ENCODE measurements around the gene UNC13B.
"Not testable (repeated sequence)": the region's sequence is repeated elsewhere in the genome, so short reads cannot be mapped to it uniquely, and the experiment has no call there.

Gene UNC13B

DNA sequence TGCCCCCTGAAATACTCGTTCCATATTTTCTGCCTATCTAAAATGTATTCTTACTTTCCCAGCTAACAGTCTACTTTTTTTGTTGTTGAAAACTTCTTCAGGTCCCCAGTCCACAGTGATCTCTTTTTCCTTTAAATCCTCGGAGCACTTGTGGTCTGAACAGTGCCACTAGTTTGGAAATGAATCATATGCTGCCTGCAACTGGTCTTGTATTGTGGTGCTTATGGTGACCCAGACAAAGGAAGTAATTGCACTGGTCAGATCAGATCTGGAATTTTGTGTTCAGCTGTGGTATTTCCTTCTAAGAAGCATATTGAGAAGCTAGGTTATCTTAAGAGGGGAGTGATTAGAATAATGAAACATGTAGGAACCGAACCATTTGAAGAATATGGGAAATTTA, 2.9 kb downstream of the UNC13B start:
- DNase-seq: no peak

DNA sequence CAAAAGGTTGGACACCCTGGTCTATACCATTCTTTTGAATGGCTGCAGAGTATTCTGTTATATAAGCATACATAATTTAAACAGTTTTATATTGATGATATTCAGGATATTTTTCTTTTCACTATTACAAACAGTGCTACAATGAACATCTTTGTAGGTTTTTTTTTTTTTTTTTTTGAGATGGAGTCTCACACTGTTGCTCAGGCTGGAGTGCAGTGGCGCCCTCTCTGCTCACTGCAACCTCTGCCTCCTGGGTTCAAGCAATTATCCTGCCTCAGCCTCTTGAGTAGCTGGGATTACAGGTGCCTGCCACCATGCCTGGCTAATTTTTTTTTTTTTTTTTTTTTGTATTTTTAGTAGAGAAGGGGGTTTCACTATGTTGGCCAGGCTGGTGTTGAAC, 5.6 kb downstream of the UNC13B start:
- not testable (repeated sequence) for DNase-seq

DNA sequence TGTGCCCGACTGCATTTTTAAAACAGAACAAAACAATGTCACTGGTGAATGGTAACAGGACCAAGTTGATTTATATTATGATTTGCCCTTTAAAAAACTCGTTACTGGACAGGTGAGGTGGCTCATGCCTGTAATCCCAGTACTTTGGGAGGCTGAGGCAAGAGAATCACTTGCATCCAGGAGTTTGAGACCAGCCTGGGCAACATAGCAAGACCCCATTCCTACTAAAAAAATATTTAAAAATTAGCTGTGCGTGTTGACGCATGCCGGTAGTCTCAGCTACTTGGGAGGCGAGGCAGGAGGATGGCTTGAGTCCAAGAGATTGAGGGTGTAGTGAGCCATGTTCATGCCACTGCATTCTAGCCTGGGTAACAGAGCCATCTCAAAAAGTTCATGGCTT, 7.2 kb downstream of the UNC13B start:
- DNase-seq: no peak

DNA sequence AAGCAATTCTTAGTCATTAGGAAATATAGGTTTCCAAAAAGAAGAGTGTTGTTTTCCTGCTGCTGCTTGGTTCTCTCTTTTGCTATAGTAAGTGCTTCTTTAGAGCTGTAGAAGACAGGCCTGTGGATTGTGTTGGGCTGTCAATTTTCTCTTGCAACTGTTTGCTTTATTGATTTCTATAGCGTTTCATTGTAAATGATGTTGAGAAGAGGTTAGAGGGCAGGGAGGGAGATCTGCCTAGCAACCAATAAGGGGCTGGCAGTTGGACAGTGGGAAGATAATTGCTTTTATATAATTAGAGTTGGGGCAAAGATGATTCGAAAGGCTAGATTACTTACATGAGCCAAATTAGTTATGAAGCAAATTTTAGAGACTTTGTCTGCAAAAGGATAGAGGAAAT, 11.1 kb downstream of the UNC13B start:
- DNase-seq: no peak

DNA sequence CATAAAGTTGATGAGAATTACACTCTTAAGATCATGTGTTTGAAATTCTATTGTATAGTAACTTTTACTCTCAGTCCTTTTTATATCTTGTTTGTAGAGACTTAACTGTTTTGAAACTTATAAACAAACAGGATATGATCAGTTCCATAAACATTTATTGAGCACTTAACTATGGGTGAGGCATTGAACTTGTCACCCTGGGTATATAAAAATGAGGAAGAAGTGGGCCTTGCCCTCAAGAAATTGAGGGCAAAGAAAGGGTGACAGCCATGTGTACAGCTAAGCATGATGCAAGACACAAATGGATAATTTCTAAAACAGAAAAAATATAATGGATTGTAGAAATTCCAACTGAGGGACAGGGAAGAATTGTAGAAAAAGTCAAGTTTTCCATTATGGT, 15.7 kb downstream of the UNC13B start:
- no peak for DNase-seq

DNA sequence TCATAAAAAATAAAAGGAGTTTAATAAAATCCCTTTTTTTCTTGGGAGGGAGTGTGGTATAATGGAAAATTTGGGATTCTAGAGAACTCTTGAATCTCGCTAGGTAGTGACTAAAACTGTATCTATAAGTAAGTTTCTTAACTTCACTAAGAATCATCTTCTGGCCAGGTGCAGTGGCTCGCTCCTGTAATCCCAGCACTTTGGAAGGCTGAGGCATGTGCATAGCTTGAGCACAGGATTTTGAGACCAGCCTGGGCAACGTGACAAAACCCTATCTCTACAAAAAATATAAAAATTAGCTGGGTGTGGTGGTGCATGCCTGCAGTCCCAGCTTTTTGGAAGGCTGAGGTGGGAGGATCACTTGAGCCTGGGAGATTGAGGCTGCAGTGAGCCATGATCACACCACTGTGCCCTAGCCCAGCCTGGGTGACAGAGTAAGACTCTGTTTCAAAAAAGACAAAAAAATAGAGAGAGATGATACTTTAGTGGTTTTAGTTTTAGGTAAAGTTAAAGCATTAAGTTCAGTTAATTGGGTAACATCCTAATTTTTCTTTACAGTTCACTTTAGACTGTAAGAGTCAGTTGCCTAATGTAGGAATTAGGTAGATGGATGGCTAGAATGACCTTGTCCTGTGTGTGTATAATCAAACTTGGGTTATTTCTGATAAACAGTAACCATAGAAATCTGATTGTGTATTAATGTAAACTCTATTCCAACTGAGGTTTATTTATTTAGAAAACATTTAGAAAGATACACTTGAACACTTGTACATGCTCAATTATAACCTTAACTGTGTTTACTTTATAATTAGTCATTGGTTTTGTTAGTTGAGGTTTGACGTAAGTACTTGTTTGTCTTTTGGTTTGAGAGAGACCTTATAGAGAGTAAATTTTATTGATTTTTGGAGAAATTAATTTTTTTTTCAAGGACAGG, 17.8 kb downstream of the UNC13B start:
- no peak for DNase-seq

DNA sequence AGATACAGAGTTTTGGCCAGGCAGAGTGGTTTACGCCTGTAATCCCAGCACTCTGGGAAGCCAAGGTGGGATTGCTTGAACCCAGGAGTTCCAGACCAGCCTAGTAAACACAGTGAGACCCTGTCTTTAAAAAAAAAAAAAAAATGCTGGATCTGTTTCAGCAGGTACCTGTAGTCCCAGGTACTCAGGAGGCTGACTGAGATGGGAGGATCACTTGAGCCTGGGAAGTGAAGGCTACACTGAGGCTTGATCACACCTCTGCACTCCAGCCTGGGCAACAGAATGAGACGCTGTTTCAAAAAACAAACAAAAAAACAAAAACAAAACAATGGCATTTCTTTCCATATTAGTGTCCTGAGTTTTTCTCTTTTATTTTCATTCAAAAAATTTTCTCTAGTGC, 19.0 kb downstream of the UNC13B start:
- no peak for DNase-seq

DNA sequence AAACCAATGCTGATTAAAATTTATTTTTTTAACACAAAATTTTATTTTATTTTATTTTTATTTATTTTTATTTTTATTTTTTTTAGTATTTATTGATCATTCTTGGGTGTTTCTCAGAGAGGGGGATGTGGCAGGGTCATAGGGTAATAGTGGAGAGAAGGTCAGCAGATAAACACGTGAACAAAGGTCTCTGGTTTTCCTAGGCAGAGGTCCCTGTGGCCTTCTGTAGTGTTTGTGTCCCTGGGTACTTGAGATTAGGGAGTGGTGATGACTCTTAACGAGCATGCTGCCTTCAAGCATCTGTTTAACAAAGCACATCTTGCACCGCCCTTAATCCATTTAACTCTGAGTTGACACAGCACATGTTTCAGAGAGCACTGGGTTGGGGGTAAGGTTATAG, 20.6 kb downstream of the UNC13B start:
- not testable (repeated sequence) for DNase-seq

DNA sequence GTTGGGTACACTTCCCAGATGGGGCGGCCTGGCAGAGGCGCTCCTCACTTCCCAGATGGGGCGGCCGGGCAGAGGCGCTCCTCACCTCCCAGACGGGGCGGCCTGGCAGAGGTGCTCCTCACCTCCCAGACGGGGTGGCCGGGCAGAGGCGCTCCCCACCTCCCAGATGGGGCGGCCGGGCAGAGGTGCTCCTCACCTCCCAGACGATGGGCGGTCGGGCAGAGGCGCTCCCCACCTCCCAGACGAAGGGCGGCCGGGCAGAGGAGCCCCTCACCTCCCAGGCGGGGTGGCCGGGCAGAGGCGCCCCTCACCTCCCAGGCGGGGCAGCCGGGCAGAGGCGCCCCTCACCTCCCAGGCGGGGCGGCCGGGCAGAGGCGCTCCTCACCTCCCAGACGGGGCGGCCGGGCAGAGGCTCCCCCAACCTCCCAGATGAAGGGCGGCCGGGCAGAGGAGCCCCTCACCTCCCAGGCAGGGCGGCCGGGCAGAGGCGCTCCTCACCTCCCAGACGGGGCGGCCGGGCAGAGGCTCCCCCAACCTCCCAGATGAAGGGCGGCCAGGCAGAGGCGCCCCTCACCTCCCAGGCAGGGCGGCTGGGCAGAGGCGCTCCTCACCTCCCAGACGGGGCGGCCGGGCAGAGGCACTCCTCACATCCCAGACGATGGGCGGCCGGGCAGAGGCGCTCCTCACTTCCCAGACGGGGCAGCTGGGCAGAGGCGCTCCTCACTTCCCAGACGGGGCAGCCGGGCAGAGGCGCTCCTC, 21.4 kb downstream of the UNC13B start:
- not testable (repeated sequence) for DNase-seq

DNA sequence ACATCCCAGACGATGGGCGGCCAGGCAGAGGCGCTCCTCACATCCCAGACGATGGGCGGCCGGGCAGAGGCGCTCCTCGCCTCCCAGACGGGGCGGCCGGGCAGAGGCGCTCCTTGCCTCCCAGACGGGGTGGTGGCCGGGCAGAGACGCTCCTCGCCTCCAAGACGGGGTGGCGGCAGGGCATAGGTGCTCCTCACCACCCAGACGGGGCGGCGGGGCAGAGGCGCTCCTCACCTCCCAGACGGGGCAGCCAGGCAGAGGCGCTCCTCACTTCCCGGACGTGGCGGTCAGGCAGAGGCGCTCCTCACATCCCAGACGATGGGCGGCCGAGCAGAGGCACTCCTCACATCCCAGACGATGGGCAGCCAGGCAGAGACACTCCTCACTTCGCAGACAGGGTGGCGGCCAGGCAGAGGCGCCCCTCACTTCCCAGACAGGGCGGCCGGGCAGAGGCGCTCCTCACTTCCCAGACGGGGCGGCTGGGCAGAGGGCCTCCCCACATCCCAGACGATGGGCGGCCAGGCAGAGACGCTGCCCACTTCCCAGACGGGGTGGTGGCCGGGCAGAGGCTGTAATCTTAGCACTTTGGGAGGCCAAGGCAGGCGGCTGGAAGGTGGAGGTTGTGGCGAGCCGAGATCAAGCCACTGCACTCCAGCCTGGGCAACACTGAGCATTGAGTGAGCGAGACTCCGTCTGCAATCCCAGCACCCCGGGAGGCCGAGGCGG, 22.1 kb downstream of the UNC13B start:
- DNase-seq: not testable (repeated sequence)

DNA sequence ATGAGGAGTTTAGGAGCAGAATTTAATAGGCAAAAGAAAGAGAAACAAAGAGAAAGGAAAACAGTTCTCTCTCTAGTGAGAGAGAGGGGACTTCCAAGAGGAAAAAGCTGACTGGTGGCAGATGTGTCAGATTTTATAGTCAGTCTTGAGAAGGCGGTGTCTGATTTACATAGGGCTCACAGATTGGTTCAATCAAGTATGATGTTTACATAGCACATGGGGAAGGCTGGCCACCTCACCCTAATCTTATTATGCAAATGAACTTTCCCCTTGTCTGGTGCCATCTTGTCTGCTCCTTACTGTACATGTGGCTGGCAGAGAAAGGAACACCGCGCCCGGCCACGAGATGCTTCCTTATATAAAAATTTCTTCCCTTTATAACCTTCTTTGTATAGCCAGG, 24.7 kb downstream of the UNC13B start:
- DNase-seq: no peak

DNA sequence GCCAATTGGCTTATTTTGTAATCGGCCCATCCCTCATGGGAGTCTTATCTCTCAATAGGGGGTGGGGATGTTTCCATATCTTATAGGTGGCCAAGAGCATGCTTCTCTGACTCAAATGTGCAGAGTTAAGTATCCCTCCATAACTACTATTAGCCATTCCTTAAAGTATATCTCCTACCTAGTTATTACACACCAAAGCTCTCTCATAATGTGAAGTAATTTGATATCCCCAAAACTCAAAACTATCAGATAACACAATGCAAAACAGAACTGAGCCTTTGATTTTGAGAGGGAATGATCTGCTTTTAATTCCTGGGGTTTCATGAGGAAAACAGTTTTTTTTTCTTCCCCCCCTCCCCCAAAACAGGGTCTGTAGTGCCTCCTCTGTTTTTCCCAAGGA, 28.4 kb downstream of the UNC13B start:
- no peak for DNase-seq

DNA sequence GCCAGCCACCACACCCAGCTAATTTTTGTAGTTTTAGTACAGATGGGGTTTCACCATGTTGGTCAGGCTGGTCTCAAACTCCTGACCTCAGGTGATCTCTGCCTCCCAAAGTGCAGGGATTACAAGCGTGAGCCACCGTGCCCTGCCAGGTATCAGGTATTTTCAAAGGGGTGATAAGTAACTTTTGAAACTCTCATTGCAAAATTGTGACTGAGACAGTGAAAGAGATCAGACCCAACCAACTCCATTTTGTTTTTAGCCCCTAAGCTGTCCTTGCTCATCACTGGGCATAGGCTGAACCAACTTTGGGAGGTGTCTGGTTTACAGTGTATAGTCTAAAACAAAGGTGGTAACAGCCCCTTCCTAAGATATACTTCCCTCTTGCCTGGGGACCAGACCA, 29.3 kb downstream of the UNC13B start:
- DNase-seq: no peak

DNA sequence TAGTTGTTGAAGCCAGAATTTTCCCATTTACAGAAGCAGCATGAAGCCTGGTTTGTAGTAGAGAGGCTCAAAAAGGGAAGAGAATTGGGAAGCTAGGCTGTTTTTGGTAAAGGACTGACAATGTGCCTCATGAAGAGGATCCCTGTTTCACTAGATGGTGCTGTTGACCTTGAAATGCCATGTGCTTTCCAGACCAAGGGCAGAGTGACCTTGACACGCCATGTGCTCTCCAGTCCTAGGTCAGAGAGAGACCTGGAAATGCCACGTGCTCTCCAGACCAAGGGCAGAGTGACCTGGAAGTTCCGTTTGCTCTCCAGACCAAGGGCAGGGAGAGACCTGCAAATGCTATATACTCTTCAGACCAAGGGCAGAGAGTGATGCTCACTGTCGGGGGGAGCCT, 32.0 kb downstream of the UNC13B start:
- no peak for DNase-seq

DNA sequence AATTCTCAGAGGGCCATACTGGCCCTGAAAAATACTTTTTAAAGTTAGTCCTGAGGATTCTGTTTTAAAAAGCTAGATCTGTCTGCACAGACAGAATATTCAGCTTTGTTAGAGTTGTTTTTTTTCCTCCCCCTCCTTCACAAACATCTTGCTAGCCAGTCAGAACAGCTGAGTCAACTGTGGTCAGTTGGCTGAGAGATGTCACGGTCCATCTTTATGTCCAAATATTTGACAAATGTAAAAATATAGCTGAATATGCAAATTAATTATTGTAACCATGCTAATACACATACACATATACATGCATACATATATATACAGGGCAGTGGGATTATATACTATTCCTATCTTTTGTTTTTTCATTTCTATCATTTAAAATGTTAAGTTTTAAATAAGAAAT, 33.9 kb downstream of the UNC13B start:
- no peak for DNase-seq

DNA sequence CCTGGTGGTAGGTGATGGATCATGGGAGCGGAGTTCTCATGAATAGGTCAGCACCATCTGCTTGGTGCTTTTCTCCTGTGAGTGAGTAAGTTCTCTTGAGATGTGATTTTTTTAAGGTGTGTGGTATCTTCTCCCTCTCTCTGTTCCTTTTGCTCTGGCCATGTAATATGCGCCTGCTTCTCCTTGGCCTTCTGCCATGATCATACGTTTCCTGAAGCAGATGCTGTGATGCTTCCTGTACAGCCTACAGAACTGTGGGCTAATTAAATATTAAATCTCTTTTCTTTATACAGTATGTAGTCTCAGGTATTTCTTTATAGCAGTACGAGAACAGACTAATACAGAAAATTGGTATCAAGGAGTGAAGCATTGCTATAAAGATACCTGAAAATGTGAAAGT, 36.4 kb downstream of the UNC13B start:
- DNase-seq: no peak

DNA sequence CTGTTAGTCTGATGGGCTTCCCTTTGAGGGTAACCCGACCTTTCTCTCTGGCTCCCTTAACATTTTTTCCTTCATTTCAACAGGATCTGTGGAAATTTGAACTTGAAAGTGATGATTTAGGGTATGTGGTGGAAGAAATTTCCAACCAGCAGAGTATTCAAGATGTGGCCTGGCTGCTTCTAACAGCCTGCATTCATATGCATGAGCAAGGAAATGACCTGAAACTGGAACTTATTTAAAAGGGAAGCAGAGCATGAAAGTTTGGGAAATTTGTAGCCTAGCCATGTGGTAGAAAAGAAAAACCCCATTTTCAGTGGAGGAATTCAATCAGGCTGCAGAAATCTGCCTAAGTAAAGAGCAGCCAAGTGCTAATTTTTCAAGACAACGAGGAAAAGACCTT, 41.7 kb downstream of the UNC13B start:
- no peak for DNase-seq

DNA sequence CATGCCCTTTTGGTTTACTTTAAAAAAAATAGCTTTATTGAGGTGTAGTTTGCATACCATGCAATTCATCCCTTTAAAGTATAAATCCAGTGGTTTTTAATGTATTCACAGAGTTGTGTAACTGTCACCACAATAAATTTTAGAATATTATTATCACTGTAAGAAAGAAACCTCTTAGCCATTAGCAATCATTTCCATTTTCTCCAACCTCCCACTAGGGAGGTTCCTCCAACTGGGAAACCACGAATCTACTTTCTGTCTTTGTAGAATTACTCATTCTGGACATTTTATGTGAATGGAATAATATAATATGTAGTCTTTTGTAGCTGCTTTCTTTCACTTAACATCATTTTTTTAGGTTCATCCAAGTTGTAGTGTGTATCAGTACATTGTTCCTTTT, 43.5 kb downstream of the UNC13B start:
- DNase-seq: no peak

DNA sequence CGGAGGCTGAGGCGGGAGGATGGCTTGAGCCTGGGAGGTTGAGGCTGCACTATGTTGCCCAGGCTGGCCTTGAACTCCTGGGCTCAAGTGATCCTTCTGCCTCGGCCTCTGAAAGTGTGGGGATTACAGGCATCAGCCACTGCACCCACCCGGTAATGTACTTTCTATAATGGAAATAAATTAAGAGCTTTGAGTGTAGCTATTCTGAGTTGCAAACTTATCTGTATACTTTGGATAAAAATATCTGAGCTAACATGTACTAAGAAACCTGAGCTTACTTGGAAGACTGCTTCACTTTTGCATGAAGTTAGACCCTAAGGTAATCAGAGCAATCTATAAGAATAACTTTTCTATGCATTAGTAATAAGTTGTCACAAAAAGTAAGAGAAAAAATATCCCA, 50.0 kb downstream of the UNC13B start:
- DNase-seq: no peak

DNA sequence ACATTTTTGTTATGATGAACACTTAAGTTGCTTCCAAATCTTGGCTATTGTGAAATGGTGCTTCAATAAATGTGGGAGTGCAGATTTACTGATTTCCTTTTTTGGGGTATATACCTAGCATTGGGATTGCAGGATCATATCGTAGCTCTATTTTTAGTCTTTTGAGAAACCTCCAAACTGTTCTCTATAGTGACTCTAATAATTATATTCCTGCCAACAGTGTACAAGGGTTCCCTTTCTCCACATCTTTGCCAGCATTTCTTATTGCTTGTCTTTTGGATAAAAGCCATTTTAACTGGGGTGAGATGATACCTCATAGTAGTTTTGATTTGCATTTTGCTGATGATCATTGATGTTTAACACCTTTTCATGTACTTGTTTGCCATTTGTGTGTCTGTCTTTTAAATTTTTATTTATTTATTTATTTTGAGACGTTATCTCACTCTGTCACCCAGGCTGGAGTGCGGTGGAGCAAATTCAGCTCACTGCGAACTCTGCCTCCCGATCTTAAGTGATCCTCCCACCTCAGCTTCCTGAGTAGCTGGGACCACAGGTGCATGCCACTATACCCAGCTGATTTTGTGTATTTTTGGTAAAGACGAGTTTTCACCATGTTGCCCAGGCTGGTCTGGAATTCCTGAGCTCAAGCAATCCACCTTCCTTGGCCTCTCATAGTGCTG, 59.0 kb downstream of the UNC13B start:
- DNase-seq: no peak

DNA sequence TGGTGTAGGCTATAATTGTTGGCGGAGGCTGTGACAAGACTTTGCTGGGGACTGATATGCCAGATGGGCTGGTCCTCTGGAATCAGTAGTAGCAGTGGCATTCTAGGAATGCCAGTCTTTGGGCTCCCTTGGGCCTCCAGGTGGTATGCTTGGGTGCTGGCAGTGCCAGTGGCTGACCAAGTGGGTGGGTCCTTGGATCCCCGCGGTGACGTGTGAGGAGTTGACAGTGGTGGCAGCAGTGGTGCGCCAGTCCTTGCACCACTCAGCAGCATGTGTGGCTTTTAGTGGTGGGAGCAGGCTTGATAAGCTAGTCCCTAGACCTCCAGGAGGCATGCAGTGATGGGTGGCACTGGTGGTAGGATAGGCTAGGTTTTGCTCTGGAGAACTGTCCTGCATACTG, 63.9 kb downstream of the UNC13B start:
- no peak for DNase-seq

DNA sequence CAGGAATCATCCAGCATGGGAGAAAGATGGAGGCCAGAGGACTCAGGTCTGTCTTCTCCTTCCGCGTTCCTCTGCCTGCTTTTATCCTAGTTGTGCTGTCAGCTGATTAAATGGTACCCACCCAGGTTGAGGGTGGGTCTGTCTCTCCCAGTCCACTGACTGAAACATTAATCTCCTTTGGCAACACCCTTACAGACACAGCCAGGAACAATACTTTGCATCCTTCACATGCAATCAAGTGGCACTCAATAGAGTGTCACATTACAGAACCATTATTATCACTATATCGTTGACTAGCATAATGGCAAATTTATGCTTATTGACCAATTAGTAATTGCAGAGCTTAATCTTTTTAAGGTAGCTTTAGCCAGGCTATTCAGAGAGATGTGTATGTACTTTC, 64.8 kb downstream of the UNC13B start:
- no peak for DNase-seq

DNA sequence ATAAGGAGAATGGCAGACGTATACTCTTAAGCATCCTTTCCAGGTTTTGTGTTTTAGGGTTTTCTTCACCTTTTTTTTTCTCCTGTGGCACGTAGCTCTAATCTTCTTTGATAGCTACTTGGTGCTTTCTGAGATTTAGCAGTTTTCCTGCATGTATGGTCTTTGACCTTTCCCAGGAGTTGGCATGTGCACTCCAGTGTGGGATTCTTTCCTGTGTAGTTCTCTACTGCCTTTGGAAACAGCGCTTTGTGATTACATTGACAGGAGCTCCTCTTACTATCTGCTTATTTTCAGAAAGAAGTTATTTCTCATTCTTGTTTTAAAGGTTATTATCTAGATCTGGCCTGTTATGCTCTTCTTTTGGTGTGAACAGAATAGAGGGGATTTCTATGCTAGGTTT, 65.5 kb downstream of the UNC13B start:
- DNase-seq: no peak

All from hippocampal formation (tissue), 2 donors.